ENCODE data around the gene CHRD.

GRCh38 chr3:184348057-184348382 is 31.8 kb upstream of the CHRD start:
- TF ChIP-seq YY1 (IDR thresholded peaks at IDR 0.05; ENCODE audit: low read depth, low read length) (no peak), FOS (IDR thresholded peaks at IDR 0.05; ENCODE audit: borderline replicate concordance, extremely low read depth, insufficient read length) (no peak), RB1 (IDR thresholded peaks at IDR 0.05; ENCODE audit: borderline replicate concordance) (no peak), MAX (IDR thresholded peaks at IDR 0.05; ENCODE audit: low read depth, low read length) (no peak), CTCF (IDR thresholded peaks at IDR 0.05 in 2 of 3, conservative IDR thresholded peaks at IDR 0.05 in 1 of 3; ENCODE audit: control insufficient read depth in 2 of 3, extremely low read depth in 1 of 3, insufficient read depth in 1 of 3, low read depth in 3 of 3, low read length in 3 of 3) (no peak), MXI1 (IDR thresholded peaks at IDR 0.05; ENCODE audit: low read depth, low read length) (no peak), KAT2A (conservative IDR thresholded peaks at IDR 0.05; ENCODE audit: control insufficient read depth, low read depth, low read length) (no peak), ZBED1 (IDR thresholded peaks at IDR 0.05; ENCODE audit: borderline replicate concordance) (no peak), POLR2AphosphoS5 (IDR thresholded peaks at IDR 0.05; ENCODE audit: low read length) (no peak), RBBP5 (conservative IDR thresholded peaks at IDR 0.05) (no peak), GATAD2B (conservative IDR thresholded peaks at IDR 0.05; ENCODE audit: low read depth) (no peak), CHD2 (IDR thresholded peaks at IDR 0.05; ENCODE audit: borderline replicate concordance, low read depth, low read length) (no peak)
- TF ChIP-seq, protein P1, sequence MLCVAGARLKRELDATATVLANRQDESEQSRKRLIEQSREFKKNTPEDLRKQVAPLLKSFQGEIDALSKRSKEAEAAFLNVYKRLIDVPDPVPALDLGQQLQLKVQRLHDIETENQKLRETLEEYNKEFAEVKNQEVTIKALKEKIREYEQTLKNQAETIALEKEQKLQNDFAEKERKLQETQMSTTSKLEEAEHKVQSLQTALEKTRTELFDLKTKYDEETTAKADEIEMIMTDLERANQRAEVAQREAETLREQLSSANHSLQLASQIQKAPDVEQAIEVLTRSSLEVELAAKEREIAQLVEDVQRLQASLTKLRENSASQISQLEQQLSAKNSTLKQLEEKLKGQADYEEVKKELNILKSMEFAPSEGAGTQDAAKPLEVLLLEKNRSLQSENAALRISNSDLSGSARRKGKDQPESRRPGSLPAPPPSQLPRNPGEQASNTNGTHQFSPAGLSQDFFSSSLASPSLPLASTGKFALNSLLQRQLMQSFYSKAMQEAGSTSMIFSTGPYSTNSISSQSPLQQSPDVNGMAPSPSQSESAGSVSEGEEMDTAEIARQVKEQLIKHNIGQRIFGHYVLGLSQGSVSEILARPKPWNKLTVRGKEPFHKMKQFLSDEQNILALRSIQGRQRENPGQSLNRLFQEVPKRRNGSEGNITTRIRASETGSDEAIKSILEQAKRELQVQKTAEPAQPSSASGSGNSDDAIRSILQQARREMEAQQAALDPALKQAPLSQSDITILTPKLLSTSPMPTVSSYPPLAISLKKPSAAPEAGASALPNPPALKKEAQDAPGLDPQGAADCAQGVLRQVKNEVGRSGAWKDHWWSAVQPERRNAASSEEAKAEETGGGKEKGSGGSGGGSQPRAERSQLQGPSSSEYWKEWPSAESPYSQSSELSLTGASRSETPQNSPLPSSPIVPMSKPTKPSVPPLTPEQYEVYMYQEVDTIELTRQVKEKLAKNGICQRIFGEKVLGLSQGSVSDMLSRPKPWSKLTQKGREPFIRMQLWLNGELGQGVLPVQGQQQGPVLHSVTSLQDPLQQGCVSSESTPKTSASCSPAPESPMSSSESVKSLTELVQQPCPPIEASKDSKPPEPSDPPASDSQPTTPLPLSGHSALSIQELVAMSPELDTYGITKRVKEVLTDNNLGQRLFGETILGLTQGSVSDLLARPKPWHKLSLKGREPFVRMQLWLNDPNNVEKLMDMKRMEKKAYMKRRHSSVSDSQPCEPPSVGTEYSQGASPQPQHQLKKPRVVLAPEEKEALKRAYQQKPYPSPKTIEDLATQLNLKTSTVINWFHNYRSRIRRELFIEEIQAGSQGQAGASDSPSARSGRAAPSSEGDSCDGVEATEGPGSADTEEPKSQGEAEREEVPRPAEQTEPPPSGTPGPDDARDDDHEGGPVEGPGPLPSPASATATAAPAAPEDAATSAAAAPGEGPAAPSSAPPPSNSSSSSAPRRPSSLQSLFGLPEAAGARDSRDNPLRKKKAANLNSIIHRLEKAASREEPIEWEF (IDR thresholded peaks at IDR 0.05; ENCODE audit: insufficient replicate concordance, low read depth, low read length): no peak

Measured in GM12878 (cell line).